H1 (cell line): ENCODE data around the gene CTSW. TPM values are rescaled to one million over a fixed set of nuclear protein-coding genes. Genes with fewer than 3 reads are reported as not detected.

ENCODE experiments used
- CTCF ChIA-PET: fragments of 300-600 bp; sonication (Branson Sonifier 250); formaldehyde crosslinking; loops from one replicate; lab custom pipeline; 2021; ENCODE audit not compliant: partially characterized antibody; lab: Charles Lee
- POLR2A ChIA-PET: fragments of 300-600 bp; sonication (Branson Sonifier 250); formaldehyde crosslinking; loops from one replicate; lab custom pipeline; 2021; ENCODE audit warnings: inconsistent platforms; ENCODE audit not compliant: partially characterized antibody; lab: Charles Lee
- DNase-seq, 2 experiments: peaks; one replicate each; pipeline versions ENCODE4 v3.0.0 to v3.0.0-alpha.2; 2010 to 2022; ENCODE audit warnings: low spot score in 2 of 2, low read depth in 1 of 2, mixed read lengths in 1 of 2
- FAIRE-seq: peaks from 2 replicates; lab custom pipeline; 2011; peaks lifted over from hg19 to GRCh38; lab: Jason Lieb, UNC
- H2AFZ ChIP-seq: 2 replicates; pipeline ENCODE4 v1.8.1; 2012; ENCODE audit warnings: low read length, inconsistent platforms
- H2AK5ac ChIP-seq: 2 replicates; pipeline ENCODE4 v1.6.1; 2013; ENCODE audit warnings: low read depth, low read length
- H2BK120ac ChIP-seq: replicated peaks from 2 replicates; pipeline ENCODE3; 2013; ENCODE audit warnings: low read depth, low read length, inconsistent platforms
- H2BK12ac ChIP-seq: 2 replicates; pipeline ENCODE4 v1.6.1; 2013; ENCODE audit warnings: low read depth, low read length
- H2BK15ac ChIP-seq: 2 replicates; pipeline ENCODE4 v1.6.1; 2013; ENCODE audit warnings: low read length
- H2BK20ac ChIP-seq: 2 replicates; pipeline ENCODE4 v1.6.1; 2013; ENCODE audit warnings: low read length
- H2BK5ac ChIP-seq: 2 replicates; pipeline ENCODE4 v1.6.1; 2013; ENCODE audit warnings: low read depth, low read length
- H3K14ac ChIP-seq: 2 replicates; pipeline ENCODE4 v1.6.1; 2013; ENCODE audit warnings: inconsistent platforms; ENCODE audit not compliant: insufficient read length
- H3K18ac ChIP-seq: 2 replicates; pipeline ENCODE4 v1.6.1; 2013; ENCODE audit warnings: low read length; ENCODE audit errors: extremely low read depth
- H3K23ac ChIP-seq: 2 replicates; pipeline ENCODE4 v1.6.1; 2013; ENCODE audit warnings: inconsistent platforms; ENCODE audit not compliant: insufficient read length
- H3K23me2 ChIP-seq: 2 replicates; pipeline ENCODE4 v1.6.1; 2013; ENCODE audit warnings: low read depth, low read length
- H3K27ac ChIP-seq: 2 replicates; pipeline ENCODE4 v1.6.1; 2011; ENCODE audit warnings: low read depth, low read length, inconsistent platforms
- H3K27me3 ChIP-seq, 4 experiments: replicated peaks in 1 of 4; 1 replicate in 1 of 4; 2 replicates in 3 of 4; pipeline versions ENCODE4 v1.6.1 to v1.8.1; 2011 to 2013; ENCODE audit warnings: low read length in 3 of 4, mild to moderate bottlenecking in 3 of 4, inconsistent platforms in 2 of 4, mixed read lengths in 2 of 4, moderate library complexity in 1 of 4; ENCODE audit not compliant: control insufficient read depth in 3 of 4, insufficient read depth in 3 of 4; ENCODE audit errors: extremely low read depth in 1 of 4
- H3K36me3 ChIP-seq, 4 experiments: 2 replicates each; pipeline versions ENCODE4 v1.6.1 to v1.8.1; 2011 to 2013; ENCODE audit warnings: mild to moderate bottlenecking in 4 of 4, low read length in 3 of 4, moderate library complexity in 2 of 4, control low read depth in 1 of 4, inconsistent platforms in 1 of 4; ENCODE audit not compliant: insufficient read depth in 4 of 4, control insufficient read depth in 2 of 4
- H3K4ac ChIP-seq: replicated peaks from 2 replicates; pipeline ENCODE3; 2013; ENCODE audit warnings: low read length, low read depth, mixed read lengths, inconsistent platforms; ENCODE audit not compliant: insufficient read length
- H3K4me1 ChIP-seq, 4 experiments: replicated peaks in 1 of 4; 1 replicate in 1 of 4; 2 replicates in 3 of 4; pipeline versions ENCODE4 v1.6.1 to v1.8.1; 2011 to 2013; ENCODE audit warnings: low read length in 3 of 4, inconsistent platforms in 2 of 4, mixed read lengths in 1 of 4; ENCODE audit not compliant: insufficient read depth in 4 of 4, control insufficient read depth in 3 of 4
- H3K4me2 ChIP-seq, 2 experiments: 2 replicates each; pipeline versions ENCODE4 v1.6.1 to v1.8.1; 2011 to 2013; ENCODE audit warnings: low read depth in 2 of 2, low read length in 2 of 2, control low read depth in 1 of 2, inconsistent platforms in 1 of 2, mild to moderate bottlenecking in 1 of 2; ENCODE audit not compliant: insufficient read depth in 1 of 2
- H3K4me3 ChIP-seq, 4 experiments: fragments of 200-600, 300-600 bp in 1 of 4; sonication (generic), shearing (Covaris generic), sonication (Bioruptor Twin) in 1 of 4; 2 replicates each; pipeline versions ENCODE4 v1.5.1 to v1.8.1; 2011 to 2016; ENCODE audit warnings: low read length in 4 of 4, low read depth in 3 of 4, control low read depth in 2 of 4, inconsistent platforms in 2 of 4, mild to moderate bottlenecking in 2 of 4, mixed read lengths in 1 of 4, moderate library complexity in 1 of 4; ENCODE audit not compliant: insufficient read depth in 2 of 4; ENCODE audit errors: extremely low read depth in 1 of 4
- H3K56ac ChIP-seq: replicated peaks from 2 replicates; pipeline ENCODE3; 2013; ENCODE audit warnings: low read depth, mild to moderate bottlenecking, mixed read lengths, low read length, inconsistent platforms; ENCODE audit not compliant: insufficient read length
- H3K79me1 ChIP-seq: 2 replicates; pipeline ENCODE4 v1.6.1; 2013; ENCODE audit warnings: low read depth, low read length, control low read depth
- H3K79me2 ChIP-seq, 2 experiments: 2 replicates each; pipeline versions ENCODE4 v1.6.1 to v1.8.1; 2012 to 2013; ENCODE audit warnings: low read length in 2 of 2, mild to moderate bottlenecking in 2 of 2, inconsistent platforms in 1 of 2; ENCODE audit not compliant: insufficient read depth in 2 of 2, control insufficient read depth in 1 of 2
- H3K9ac ChIP-seq, 4 experiments: replicated peaks in 1 of 4; 1 replicate in 1 of 4; 2 replicates in 3 of 4; pipeline versions ENCODE4 v1.6.1 to v1.8.1; 2011 to 2013; ENCODE audit warnings: low read depth in 3 of 4, low read length in 3 of 4, control low read depth in 2 of 4, mild to moderate bottlenecking in 2 of 4, moderate library complexity in 2 of 4, inconsistent platforms in 1 of 4; ENCODE audit errors: extremely low read depth in 1 of 4
- H3K9me3 ChIP-seq, 2 experiments: 2 replicates each; pipeline versions ENCODE4 v1.6.1 to v1.8.1; 2012 to 2013; ENCODE audit warnings: mild to moderate bottlenecking in 2 of 2, moderate library complexity in 2 of 2, control low read depth in 1 of 2, inconsistent platforms in 1 of 2, low read depth in 1 of 2, low read length in 1 of 2, mixed read lengths in 1 of 2; ENCODE audit not compliant: insufficient read depth in 2 of 2
- H4K20me1 ChIP-seq, 2 experiments: replicated peaks in 1 of 2; 2 replicates each; pipeline versions ENCODE3 to v1.8.1; 2011 to 2013; ENCODE audit warnings: inconsistent platforms in 2 of 2, low read length in 2 of 2, mild to moderate bottlenecking in 1 of 2; ENCODE audit not compliant: insufficient read depth in 2 of 2, control insufficient read depth in 1 of 2
- H4K5ac ChIP-seq: 2 replicates; pipeline ENCODE4 v1.6.1; 2013; ENCODE audit warnings: low read length, low read depth, mixed read lengths, inconsistent platforms; ENCODE audit not compliant: insufficient read length
- H4K8ac ChIP-seq: 2 replicates; pipeline ENCODE4 v1.8.0; 2013; ENCODE audit warnings: mild to moderate bottlenecking, moderate library complexity, low read length, inconsistent platforms; ENCODE audit not compliant: insufficient read depth; ENCODE audit errors: extremely low read depth
- H4K91ac ChIP-seq: replicated peaks from 2 replicates; pipeline ENCODE3; 2013; ENCODE audit warnings: low read length, mixed read lengths, inconsistent platforms; ENCODE audit not compliant: insufficient read length
- BCL11A ChIP-seq, 2 experiments: IDR thresholded peaks; one replicate each; pipeline ENCODE4 v1.6.1; 2011; ENCODE audit warnings: low read depth in 2 of 2, low read length in 2 of 2, mild to moderate bottlenecking in 2 of 2
- CREB1 ChIP-seq: IDR thresholded peaks from 2 replicates; pipeline ENCODE4 v1.6.1; 2012; ENCODE audit warnings: inconsistent platforms
- HDAC6 ChIP-seq: IDR thresholded peaks from one replicate; pipeline ENCODE4 v1.7.1; 2012; ENCODE audit warnings: low read depth, mild to moderate bottlenecking, inconsistent platforms, low read length, moderate library complexity
- JUND ChIP-seq: IDR thresholded peaks from 2 replicates; pipeline ENCODE4 v1.6.1; 2011; ENCODE audit warnings: mild to moderate bottlenecking, improper control_type of control experiment, low read length
- KDM1A ChIP-seq: fragments of 200-600, 300-600 bp; sonication (generic); IDR thresholded peaks from 2 replicates; pipeline ENCODE4 v1.7.1; 2016; ENCODE audit warnings: mild to moderate bottlenecking, low read length, borderline replicate concordance
- SIN3A ChIP-seq, 2 experiments: IDR thresholded peaks in 1 of 2; conservative IDR thresholded peaks in 1 of 2; 2 replicates each; pipeline ENCODE4 v1.6.1; 2011 to 2012; ENCODE audit warnings: low read length in 2 of 2, improper control_type of control experiment in 1 of 2, low read depth in 1 of 2, mild to moderate bottlenecking in 1 of 2
- SP1 ChIP-seq: IDR thresholded peaks from 2 replicates; pipeline ENCODE4 v1.6.1; 2011; ENCODE audit warnings: low read depth, low read length
- YY1 ChIP-seq: IDR thresholded peaks from 2 replicates; pipeline ENCODE4 v1.6.1; 2011; ENCODE audit warnings: low read depth, mild to moderate bottlenecking, low read length
- WGBS, 2 experiments: shearing (Covaris generic) in 1 of 2; methylation state at CpG; one replicate each; pipeline versions ENCODE4 v1.1.6 to v1.1.7; 2013 to 2015; ENCODE audit warnings: low lambda C conversion rate in 2 of 2, mixed read lengths in 2 of 2, inconsistent platforms in 1 of 2, low coverage in 1 of 2, missing lambda C conversion rate in 1 of 2; ENCODE audit not compliant: insufficient replicate concordance in 2 of 2, insufficient coverage in 1 of 2, insufficient read length in 1 of 2; ENCODE audit errors: extremely low coverage in 1 of 2, missing lambda C conversion rate in 1 of 2; 5-methylcytosine and 5-hydroxymethylcytosine counted together
- polyA plus RNA-seq, 7 experiments: library from polyadenylated mRNA; depleted of rRNA in 3 of 7; stranded (reverse) in 5 of 7; unstranded in 2 of 7; fragments of >200 nt in 5 of 7; fragments of 200-250 nt in 2 of 7; gene quantifications; 1 replicate in 5 of 7; 2 replicates in 1 of 7; 4 replicates in 1 of 7; pipeline versions ENCODE4 v1.2.1 to v1.2.3, GENCODE V29; 2011 to 2013; ENCODE audit warnings: missing spikeins in 2 of 7, mixed read lengths in 2 of 7
- total RNA-seq: library from RNA; stranded (reverse); fragmentation: NEBNext Ultra II Directional; extraction: Animal tissue kit (Norgen Biotek cat#: 25700); gene quantifications from 2 replicates; pipeline ENCODE4 v1.2.1, GENCODE V29; 2021

CTSW gene
- total and polyA plus RNA-seq, 2 of the 8 experiments (the other 6 are each of a cell fraction or from before 2014, with no cell fraction given): not detected

DNA sequence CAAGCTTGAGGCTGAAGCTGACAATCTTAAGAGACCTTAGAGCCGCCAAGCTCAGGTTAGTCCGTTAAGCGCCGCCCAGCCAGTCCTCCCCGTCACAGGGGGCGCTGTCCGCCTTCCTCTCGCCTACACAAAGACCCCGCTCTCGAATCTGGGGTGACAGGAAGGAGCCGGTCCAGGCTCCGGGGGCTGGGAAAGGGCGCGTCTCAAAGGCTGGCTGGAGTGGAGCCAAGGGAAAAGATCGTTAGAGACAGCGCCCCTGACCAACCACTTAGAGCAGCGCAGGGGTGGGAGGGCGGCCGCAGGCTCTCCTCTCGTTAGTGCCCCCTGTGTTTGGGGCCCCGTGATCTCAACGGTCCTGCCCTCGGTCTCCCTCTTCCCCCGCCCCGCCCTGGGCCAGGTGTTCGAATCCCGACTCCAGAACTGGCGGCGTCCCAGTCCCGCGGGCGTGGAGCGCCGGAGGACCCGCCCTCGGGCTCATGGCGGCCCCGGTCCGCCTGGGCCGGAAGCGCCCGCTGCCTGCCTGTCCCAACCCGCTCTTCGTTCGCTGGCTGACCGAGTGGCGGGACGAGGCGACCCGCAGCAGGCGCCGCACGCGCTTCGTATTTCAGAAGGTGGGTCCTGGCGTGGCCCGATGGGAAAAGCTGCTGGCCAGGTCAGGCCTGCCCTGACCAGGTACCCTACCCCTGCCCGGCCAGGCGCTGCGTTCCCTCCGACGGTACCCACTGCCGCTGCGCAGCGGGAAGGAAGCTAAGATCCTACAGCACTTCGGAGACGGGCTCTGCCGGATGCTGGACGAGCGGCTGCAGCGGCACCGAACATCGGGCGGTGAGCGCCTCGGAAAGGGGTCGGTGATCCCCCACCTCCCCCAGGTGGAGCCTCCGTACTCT is 19.1 kb upstream of the CTSW start, which contains the start of gene MUS81:
Gene MUS81, plus strand, starts transcription at position 156 of the 887 bp plus-strand sequence. Its CDS starts 321 bp downstream, at position 477.
- WGBS, 2 experiments: 2% methylated on average over 64 of the region's 78 CpGs; no CpG with 5 or more reads in 1 of the 2 experiments
- FAIRE-seq (no peak), DNase-seq (peak; percentile 91 to 99)
- Histone ChIP-seq H2BK12ac (peak within 1 kb of the TSS; percentile 99), H3K36me3 (peaks cover 9 to 23% (median 22%) of the 10 kb centered on the region in 4 experiments), H2AK5ac (peak within 1 kb of the TSS; percentile 84), H2BK15ac (peak within 1 kb of the TSS; percentile 98; the same call in 1 of the 2 replicates), H3K9ac (peak within 1 kb of the TSS; percentile 78 to 97 (median 94)), H3K14ac (peak within 1 kb of the TSS; percentile 51), H3K18ac (peak within 1 kb of the TSS; percentile 99), H3K4me1 (peaks cover 0 to 15% (median 6%) of the 10 kb centered on the region in 4 experiments; a peak in 5 of 7 replicates), H3K79me1 (peaks cover 11% of the 10 kb centered on the region), H4K91ac (peak within 1 kb of the TSS; percentile 96), H3K4me3 (peak within 1 kb of the TSS; percentile 75 to 95 (median 86)), H4K5ac (peak within 1 kb of the TSS; percentile 64), H3K27ac (peak within 1 kb of the TSS; percentile 96), H3K9me3 (no peaks in the 10 kb centered on the region), H4K8ac (peak within 1 kb of the TSS; percentile 97), H2BK5ac (peak within 1 kb of the TSS; percentile 98), H2AFZ (0 out of 2 replicates have a peak within 1 kb of the TSS, but pooled peaks have one; percentile 3), H2BK20ac (peak within 1 kb of the TSS; percentile 83; the same call in 1 of the 2 replicates), H3K56ac (peak within 1 kb of the TSS; percentile 62), H4K20me1 (peaks cover 13 to 15% of the 10 kb centered on the region in 2 experiments), H3K4me2 (peak within 1 kb of the TSS; percentile 95 to 97), H2BK120ac (peak within 1 kb of the TSS; percentile 65), H3K23ac (no peak within 1 kb of the TSS), H3K27me3 (no peaks in the 10 kb centered on the region), H3K4ac (peak within 1 kb of the TSS; percentile 91), H3K23me2 (peaks cover 19% of the 10 kb centered on the region), H3K79me2 (peaks cover 12 to 26% of the 10 kb centered on the region in 2 experiments)
- ChIA-PET CTCF (interaction anchor here (0.6 to 9.9 kb wide), 39 partner anchors 9 to 245 kb away, joined by 3 to 191 read pairs (median 4); partner anchors contain the start of genes BANF1, CCDC85B, CTSW and FIBP), POLR2A (interaction anchor here (0.5 to 39.7 kb wide), 42 partner anchors 5 to 314 kb away, joined by 3 to 1071 read pairs (median 4); partner anchors contain the start of genes AP5B1, BANF1, C11orf68 and CCDC85B)
- no peak for TF ChIP-seq BCL11A (IDR thresholded peaks at IDR 0.05; ENCODE audit: low read depth in 2 of 2, low read length in 2 of 2)
- TF ChIP-seq SP1: peak; percentile 83; the same call in 1 of the 2 replicates
- no peak for TF ChIP-seq HDAC6
- TF ChIP-seq YY1: 0 out of 2 replicates have a peak, but pooled peaks have one; percentile 11
- no peak for TF ChIP-seq KDM1A
- peak; percentile 30 for TF ChIP-seq CREB1
- TF ChIP-seq SIN3A (conservative IDR thresholded peaks at IDR 0.05 in 1 of 2, IDR thresholded peaks at IDR 0.05 in 1 of 2; ENCODE audit: low read depth in 1 of 2, low read length in 2 of 2): peak; percentile 88 to 90; a peak in 3 of 4 replicates
- no peak for TF ChIP-seq JUND
